HFF-Myc (cell line): ENCODE data around the gene ATP5PB.

Source experiments
- DNase-seq: peaks from one replicate; pipeline ENCODE4 v3.0.0-alpha.2; 2011; ENCODE audit warnings: low read depth; ENCODE audit errors: extremely low read depth
- H3K4me3 ChIP-seq: replicated peaks from 2 replicates; pipeline ENCODE4 v1.5.1; 2011; ENCODE audit warnings: low read depth, mild to moderate bottlenecking, control low read depth, low read length
- CTCF ChIP-seq: IDR thresholded peaks from 2 replicates; pipeline ENCODE4 v1.5.1; 2012; ENCODE audit warnings: mild to moderate bottlenecking, low read depth, low read length, control low read depth; ENCODE audit errors: missing control alignments

The ATP5PB gene

GRCh38 chr1:111452581-111452980 is 3.3 kb downstream of the ATP5PB start:
- no peak for TF ChIP-seq CTCF
- DNase-seq = no peak
- no peak overlapping the region for H3K4me3 ChIP-seq

- no peak overlapping the region for H3K4me3 ChIP-seq
- TF ChIP-seq CTCF = no peak
Observed at GRCh38 chr1:111453706-111454105, 4.4 kb downstream of the ATP5PB start.

DNA sequence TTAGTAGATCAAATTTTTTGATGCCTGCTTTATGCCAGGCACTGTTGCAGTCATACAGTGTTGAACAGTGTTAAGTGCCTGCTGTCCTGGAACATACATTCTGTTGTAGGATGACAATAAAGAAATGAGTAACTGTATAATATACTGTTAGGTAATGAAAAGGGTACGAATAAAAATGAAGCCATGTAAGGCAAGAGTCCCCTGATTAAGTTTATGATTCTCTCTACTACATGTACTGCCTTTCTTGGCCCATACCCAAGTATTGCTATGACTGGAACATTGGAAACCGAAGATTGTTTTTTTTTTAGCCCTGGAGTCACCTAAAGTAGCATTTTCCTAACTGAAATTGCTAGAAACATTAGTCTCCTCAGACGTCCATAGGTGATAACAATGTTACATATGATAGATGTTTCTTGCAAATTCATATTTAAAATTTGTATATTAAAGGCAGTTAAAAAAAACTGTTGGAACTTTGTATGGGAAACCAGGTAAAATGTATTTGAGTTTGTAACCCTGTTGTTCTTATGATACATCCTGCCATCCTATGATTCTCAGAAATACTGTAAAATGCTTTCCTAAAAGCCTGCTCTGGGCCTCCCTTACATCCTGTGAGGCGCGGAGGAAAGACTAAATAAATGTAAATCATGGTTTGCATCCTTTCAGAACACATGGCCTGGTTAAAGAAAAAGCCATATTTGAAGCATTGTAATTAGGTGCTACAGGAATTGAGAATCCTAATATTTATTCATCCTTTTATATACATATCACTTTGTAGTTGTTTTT is 5.8 kb downstream of the ATP5PB start:
- no peak for TF ChIP-seq CTCF
- no peak overlapping the region for H3K4me3 ChIP-seq
- DNase-seq = no peak

More at GRCh38 chr1:111453706-111454105, 4.4 kb downstream of the ATP5PB start:
- DNase-seq = no peak

DNA sequence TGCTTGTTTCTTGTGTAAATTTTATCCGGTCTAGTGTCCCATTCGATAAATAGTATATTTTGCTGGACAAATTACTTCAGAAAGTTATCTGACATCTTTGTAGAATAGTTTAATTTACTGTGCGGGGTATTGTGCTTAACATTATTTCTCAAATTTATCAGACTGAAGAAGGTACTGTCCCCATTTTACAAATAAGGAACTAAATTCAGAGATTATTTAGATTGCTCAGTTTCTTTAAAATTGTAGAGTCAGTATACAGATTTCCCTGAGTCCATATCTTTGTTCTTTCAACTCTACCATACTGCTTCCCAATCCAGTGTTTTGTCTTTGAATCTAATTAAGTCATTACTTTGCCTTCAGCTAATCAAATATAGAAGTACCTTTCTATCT is 6.4 kb downstream of the ATP5PB start:
- TF ChIP-seq CTCF = no peak
- DNase-seq = no peak
- no peak overlapping the region for H3K4me3 ChIP-seq

DNA sequence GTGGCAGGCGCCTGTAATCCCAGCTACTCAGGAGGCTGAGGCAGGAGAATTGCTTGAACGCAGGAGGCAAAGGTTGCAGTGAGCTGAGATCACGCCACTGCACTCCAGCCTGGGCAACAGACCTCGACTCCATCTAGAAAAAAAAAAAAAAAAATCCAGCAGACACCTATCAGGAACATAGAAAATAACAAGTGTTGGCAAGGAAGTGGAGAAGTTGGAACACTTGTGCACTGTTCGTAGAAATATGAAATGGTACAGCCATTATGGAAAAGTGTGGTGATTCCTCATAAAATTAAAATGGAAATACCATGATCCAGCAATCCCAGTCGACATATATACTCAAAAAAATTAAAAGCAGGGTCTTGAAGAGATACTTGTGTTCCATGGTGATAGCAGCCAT is 12.5 kb downstream of the ATP5PB start:
- no peak for TF ChIP-seq CTCF

GRCh38 chr1:111462370-111463028 is 13.2 kb downstream of the ATP5PB start:
- TF ChIP-seq CTCF = no peak
- H3K4me3 ChIP-seq = no peak overlapping the region
- no peak for DNase-seq

More for the DNA sequence above, 12.5 kb downstream of the ATP5PB start:
- no peak for DNase-seq
- H3K4me3 ChIP-seq = no peak overlapping the region
